PC-3 (cell line): ENCODE results near the gene PRKAG3. TPM values are rescaled to one million over a fixed set of nuclear protein-coding genes. Genes with fewer than 3 reads are reported as not detected.

ENCODE experiments used
- ATAC-seq: fragments of 200-7000 bp; cut with Tn5 transposase; 2 replicates; pipeline ENCODE4 v1.9.1; 2020; ENCODE audit warnings: mild to moderate bottlenecking, moderate library complexity
- BruUV-seq: library from RNA; stranded (reverse); fragments of 400-500 nt; replicated peaks from 2 replicates; lab custom pipeline; 2021; lab: Mats Ljungman, UMichigan
- CTCF ChIA-PET: fragments of 300-600 bp; sonication (Branson Sonifier 250); formaldehyde crosslinking; loops from one replicate; lab custom pipeline; 2022; ENCODE audit warnings: antibody characterized with exemption; lab: Charles Lee
- POLR2A ChIA-PET: fragments of 300-600 bp; sonication (Branson Sonifier 250); formaldehyde crosslinking; loops from one replicate; lab custom pipeline; 2022; ENCODE audit warnings: antibody characterized with exemption; ENCODE audit not compliant: unreplicated experiment; lab: Charles Lee
- DNase-seq: peaks from one replicate; pipeline ENCODE4 v3.0.0-alpha.2; 2015
- H2AFZ ChIP-seq: fragments of 300-600 bp; sonication (generic); 2 replicates; pipeline ENCODE4 v1.6.0; 2016; ENCODE audit warnings: antibody characterized with exemption, low read length
- H3F3A ChIP-seq: fragments of 300-600 bp; sonication (generic); one replicate; pipeline ENCODE4 v1.6.0; 2017; ENCODE audit warnings: antibody characterized with exemption, low read length, control low read depth, mild to moderate bottlenecking; ENCODE audit not compliant: unreplicated experiment
- H3K27ac ChIP-seq: fragments of 300-600 bp; sonication (generic); 2 replicates; pipeline ENCODE4 v1.5.1; 2016; ENCODE audit warnings: mild to moderate bottlenecking, low read length
- H3K27me3 ChIP-seq: fragments of 300-600 bp; sonication (generic); 2 replicates; pipeline ENCODE4 v1.6.1; 2016; ENCODE audit warnings: low read length, mixed read lengths
- H3K36me3 ChIP-seq: fragments of 300-600 bp; sonication (generic); 2 replicates; pipeline ENCODE4 v1.6.1; 2016; ENCODE audit warnings: low read depth, mixed run types, low read length, mixed read lengths
- H3K4me1 ChIP-seq: fragments of 300-600 bp; sonication (generic); 2 replicates; pipeline ENCODE4 v1.5.1; 2016; ENCODE audit warnings: low read length; ENCODE audit not compliant: insufficient read depth
- H3K4me2 ChIP-seq: fragments of 300-600 bp; sonication (generic); 2 replicates; pipeline ENCODE4 v1.6.0; 2016; ENCODE audit warnings: low read length
- H3K4me3 ChIP-seq: fragments of 300-600 bp; sonication (generic); 2 replicates; pipeline ENCODE4 v1.5.1; 2016; ENCODE audit warnings: mild to moderate bottlenecking, low read length, mixed read lengths
- H3K79me2 ChIP-seq: fragments of 300-600 bp; sonication (generic); 2 replicates; pipeline ENCODE4 v1.6.1; 2017; ENCODE audit warnings: low read length, mixed read lengths
- H3K9ac ChIP-seq: fragments of 300-600 bp; sonication (generic); 2 replicates; pipeline ENCODE4 v1.6.0; 2016; ENCODE audit warnings: mild to moderate bottlenecking, low read length
- H3K9me2 ChIP-seq: fragments of 300-600 bp; sonication (generic); replicated peaks from 2 replicates; pipeline ENCODE4 v1.6.1; 2016; ENCODE audit warnings: mixed run types, low read length, mixed read lengths
- H3K9me3 ChIP-seq: fragments of 300-600 bp; sonication (generic); 2 replicates; pipeline ENCODE4 v1.6.1; 2016; ENCODE audit warnings: low read length, mixed read lengths
- H4K20me1 ChIP-seq: fragments of 300-600 bp; sonication (generic); 2 replicates; pipeline ENCODE4 v1.6.1; 2016; ENCODE audit warnings: low read length, mixed read lengths
- EZH2 ChIP-seq: fragments of 300-600 bp; sonication (generic); IDR thresholded peaks from one replicate; pipeline ENCODE4 v1.6.1; 2017; ENCODE audit warnings: antibody characterized with exemption, mild to moderate bottlenecking, low read length; ENCODE audit not compliant: unreplicated experiment
- EZH2phosphoT487 ChIP-seq: fragments of 300-600 bp; sonication (generic); IDR thresholded peaks from 2 replicates; pipeline ENCODE4 v1.6.1; 2018; ENCODE audit warnings: mild to moderate bottlenecking, antibody characterized with exemption, low read length, borderline replicate concordance
- intact Hi-C: fragments of 100-400 bp; cut with micrococcal nuclease; formaldehyde crosslinking; loops from 2 replicates; pipeline ENCODE4 v1.9.0; 2023
- total RNA-seq: library from RNA; depleted of rRNA; stranded (reverse); fragments of >200 nt; gene quantifications from 2 replicates; pipeline ENCODE4 v1.2.3, GENCODE V29; 2014
- TF ChIP-seq, protein P1 (sequence below): fragments of 300-600 bp; sonication (generic); conservative IDR thresholded peaks from 2 replicates; pipeline ENCODE4 v1.5.1; 2017; ENCODE audit warnings: antibody characterized with exemption, low read depth, mild to moderate bottlenecking, low read length

Gene PRKAG3
- total RNA-seq, 1 experiment from 2014 or later = not detected

DNA sequence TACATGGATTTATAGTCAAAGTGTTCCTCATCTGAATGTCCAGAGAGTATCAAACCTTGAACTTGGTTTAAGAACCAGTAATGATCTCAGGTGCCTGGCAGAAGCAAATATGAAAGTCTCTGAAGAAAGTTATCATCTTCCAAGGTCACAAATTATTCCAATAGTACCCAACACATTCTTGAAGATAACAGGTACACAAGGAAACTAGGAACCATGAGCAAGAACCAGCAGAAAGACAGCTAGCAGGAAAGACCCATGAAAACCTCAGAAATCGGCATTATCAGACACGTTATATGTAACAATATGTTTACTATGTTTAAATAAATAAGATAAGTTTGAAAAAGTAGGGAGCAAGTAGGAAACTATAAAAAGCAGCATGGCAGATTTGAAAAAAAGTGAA lies 5.9 kb upstream of the PRKAG3 start:
- CTCF ChIA-PET = no interaction called here
- intact Hi-C loops = no loop called here
- H4K20me1 ChIP-seq = no peaks in the 10 kb centered on the region
- ATAC-seq (no peak), DNase-seq (no peak)
- H2AFZ ChIP-seq = no peak overlapping the region
- H3K4me3 ChIP-seq = no peak overlapping the region
- no peak overlapping the region for H3K9ac ChIP-seq
- H3K36me3 ChIP-seq = no peaks in the 10 kb centered on the region
- no peak overlapping the region for H3K27ac ChIP-seq
- peaks cover 20% of the 10 kb centered on the region for H3K4me1 ChIP-seq
- no peaks in the 10 kb centered on the region for H3K27me3 ChIP-seq
- no peaks in the 10 kb centered on the region for H3K79me2 ChIP-seq
- H3K9me3 ChIP-seq = no peaks in the 10 kb centered on the region
- no peaks in the 10 kb centered on the region for H3F3A ChIP-seq
- BruUV-seq = no TSS peak
- POLR2A ChIA-PET = no interaction called here
- no peak overlapping the region for H3K4me2 ChIP-seq
- H3K9me2 ChIP-seq = no peaks in the 10 kb centered on the region
- TF ChIP-seq EZH2phosphoT487 (no peak), EZH2 (no peak)
- TF ChIP-seq, protein P1, sequence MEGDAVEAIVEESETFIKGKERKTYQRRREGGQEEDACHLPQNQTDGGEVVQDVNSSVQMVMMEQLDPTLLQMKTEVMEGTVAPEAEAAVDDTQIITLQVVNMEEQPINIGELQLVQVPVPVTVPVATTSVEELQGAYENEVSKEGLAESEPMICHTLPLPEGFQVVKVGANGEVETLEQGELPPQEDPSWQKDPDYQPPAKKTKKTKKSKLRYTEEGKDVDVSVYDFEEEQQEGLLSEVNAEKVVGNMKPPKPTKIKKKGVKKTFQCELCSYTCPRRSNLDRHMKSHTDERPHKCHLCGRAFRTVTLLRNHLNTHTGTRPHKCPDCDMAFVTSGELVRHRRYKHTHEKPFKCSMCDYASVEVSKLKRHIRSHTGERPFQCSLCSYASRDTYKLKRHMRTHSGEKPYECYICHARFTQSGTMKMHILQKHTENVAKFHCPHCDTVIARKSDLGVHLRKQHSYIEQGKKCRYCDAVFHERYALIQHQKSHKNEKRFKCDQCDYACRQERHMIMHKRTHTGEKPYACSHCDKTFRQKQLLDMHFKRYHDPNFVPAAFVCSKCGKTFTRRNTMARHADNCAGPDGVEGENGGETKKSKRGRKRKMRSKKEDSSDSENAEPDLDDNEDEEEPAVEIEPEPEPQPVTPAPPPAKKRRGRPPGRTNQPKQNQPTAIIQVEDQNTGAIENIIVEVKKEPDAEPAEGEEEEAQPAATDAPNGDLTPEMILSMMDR = no peak

DNA sequence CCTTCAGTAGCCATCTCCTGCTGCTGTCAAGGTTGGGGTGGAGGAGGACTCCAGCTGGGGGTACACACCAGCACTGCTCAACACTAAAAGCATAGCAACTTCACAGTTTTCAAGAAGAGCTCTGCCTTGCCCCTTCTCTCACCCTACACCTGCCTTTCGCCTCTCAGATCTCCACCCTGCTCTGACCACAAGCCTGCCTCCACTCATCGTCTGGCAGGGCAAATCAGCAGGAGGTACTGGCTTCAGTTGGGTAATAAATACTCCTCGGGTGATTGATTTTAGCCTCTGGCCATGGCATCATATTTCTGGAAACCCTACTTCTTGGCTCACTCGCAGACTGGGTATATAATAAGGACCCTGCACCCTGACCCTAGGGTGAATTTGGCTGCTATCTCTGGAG lies 3.1 kb upstream of the PRKAG3 start:
- Histone ChIP-seq H3K27ac (no peak overlapping the region), H3K79me2 (no peaks in the 10 kb centered on the region), H3K27me3 (no peaks in the 10 kb centered on the region), H3K4me2 (no peak overlapping the region), H4K20me1 (no peaks in the 10 kb centered on the region), H3K36me3 (no peaks in the 10 kb centered on the region), H3K9me2 (no peaks in the 10 kb centered on the region), H3K9ac (no peak overlapping the region), H2AFZ (no peak overlapping the region), H3K4me3 (no peak overlapping the region), H3F3A (no peaks in the 10 kb centered on the region), H3K4me1 (peaks cover 27% of the 10 kb centered on the region), H3K9me3 (no peaks in the 10 kb centered on the region)
- ChIA-PET POLR2A (no interaction called here), CTCF (no interaction called here)
- no TSS peak for BruUV-seq
- no peak for ATAC-seq
- DNase-seq = peak; percentile 39
- TF ChIP-seq EZH2 (no peak), EZH2phosphoT487 (no peak)
- TF ChIP-seq, protein P1 = no peak
- intact Hi-C loops = no loop called here

DNA sequence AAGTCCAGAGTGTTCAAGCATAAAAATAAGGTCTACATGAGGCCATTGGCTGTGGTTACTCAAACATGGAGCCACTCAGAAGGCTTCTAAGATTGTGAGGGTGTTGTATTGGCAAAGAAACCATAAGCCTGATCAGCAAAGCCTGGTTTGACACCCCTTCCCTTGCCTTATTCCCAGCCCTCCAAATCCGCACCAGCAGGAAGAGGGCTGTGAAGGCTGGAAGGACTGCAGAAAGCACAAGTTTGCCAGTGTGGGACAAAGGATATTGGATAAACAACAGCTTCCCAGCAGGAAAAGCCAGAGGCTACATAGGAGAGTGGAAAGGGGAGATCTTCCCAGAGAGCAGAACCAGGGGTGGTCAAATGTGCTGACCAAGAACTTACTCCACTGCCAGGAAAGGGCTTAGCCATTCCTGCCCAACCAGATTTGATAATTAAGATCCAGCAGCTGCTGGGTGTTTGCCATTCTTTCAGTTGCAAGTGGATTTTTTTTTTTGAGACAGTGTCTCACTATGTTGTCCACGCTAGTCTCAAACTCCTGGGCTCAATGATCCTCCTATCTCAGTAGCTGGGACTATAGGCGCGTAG lies 1.5 kb upstream of the PRKAG3 start:
- Histone ChIP-seq H3F3A (no peaks in the 10 kb centered on the region), H4K20me1 (no peaks in the 10 kb centered on the region), H3K4me2 (no peak overlapping the region), H3K9ac (no peak overlapping the region), H3K27ac (no peak overlapping the region), H3K9me2 (no peaks in the 10 kb centered on the region), H2AFZ (no peak overlapping the region), H3K9me3 (no peaks in the 10 kb centered on the region), H3K79me2 (no peaks in the 10 kb centered on the region), H3K4me1 (peaks cover 27% of the 10 kb centered on the region), H3K36me3 (no peaks in the 10 kb centered on the region), H3K4me3 (no peak overlapping the region), H3K27me3 (no peaks in the 10 kb centered on the region)
- no peak for DNase-seq
- intact Hi-C loops = no loop called here
- TF ChIP-seq EZH2phosphoT487 (no peak), EZH2 (no peak)
- TF ChIP-seq, protein P1 = no peak
- CTCF ChIA-PET = no interaction called here
- no TSS peak for BruUV-seq
- POLR2A ChIA-PET = no interaction called here
- ATAC-seq = no peak
